ENCODE measurements around the gene ALG14. TPM values are rescaled to one million over a fixed set of nuclear protein-coding genes. Genes with fewer than 3 reads are reported as not detected.

Gene ALG14
- total RNA-seq, 1 donor from 2014 or later, result 0.74 TPM

GRCh38 chr1:94955767-94956632 is 116.8 kb downstream of the ALG14 start:
- peaks cover 44% of the 10 kb centered on the region for H3K4me1 ChIP-seq
- H3K4me3 ChIP-seq, result no peak overlapping the region
- H3K27ac ChIP-seq, result peak overlapping the region; percentile 57
- H3K27me3 ChIP-seq, result no peaks in the 10 kb centered on the region
- intact Hi-C loops (cut with DNase I), result no loop called here
- TF ChIP-seq POLR2A (IDR thresholded peaks at IDR 0.05) (no peak), POLR2AphosphoS5 (IDR thresholded peaks at IDR 0.05; ENCODE audit: insufficient read depth in 1 of 2, low read depth in 1 of 2) (no peak)
- TF ChIP-seq, protein P1, sequence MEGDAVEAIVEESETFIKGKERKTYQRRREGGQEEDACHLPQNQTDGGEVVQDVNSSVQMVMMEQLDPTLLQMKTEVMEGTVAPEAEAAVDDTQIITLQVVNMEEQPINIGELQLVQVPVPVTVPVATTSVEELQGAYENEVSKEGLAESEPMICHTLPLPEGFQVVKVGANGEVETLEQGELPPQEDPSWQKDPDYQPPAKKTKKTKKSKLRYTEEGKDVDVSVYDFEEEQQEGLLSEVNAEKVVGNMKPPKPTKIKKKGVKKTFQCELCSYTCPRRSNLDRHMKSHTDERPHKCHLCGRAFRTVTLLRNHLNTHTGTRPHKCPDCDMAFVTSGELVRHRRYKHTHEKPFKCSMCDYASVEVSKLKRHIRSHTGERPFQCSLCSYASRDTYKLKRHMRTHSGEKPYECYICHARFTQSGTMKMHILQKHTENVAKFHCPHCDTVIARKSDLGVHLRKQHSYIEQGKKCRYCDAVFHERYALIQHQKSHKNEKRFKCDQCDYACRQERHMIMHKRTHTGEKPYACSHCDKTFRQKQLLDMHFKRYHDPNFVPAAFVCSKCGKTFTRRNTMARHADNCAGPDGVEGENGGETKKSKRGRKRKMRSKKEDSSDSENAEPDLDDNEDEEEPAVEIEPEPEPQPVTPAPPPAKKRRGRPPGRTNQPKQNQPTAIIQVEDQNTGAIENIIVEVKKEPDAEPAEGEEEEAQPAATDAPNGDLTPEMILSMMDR (IDR thresholded peaks at IDR 0.05), result no peak
- H3K36me3 ChIP-seq, result no peaks in the 10 kb centered on the region
- H3K9me3 ChIP-seq, result no peaks in the 10 kb centered on the region
- no peak for DNase-seq (ENCODE audit: extremely low spot score in 2 of 2)

DNA sequence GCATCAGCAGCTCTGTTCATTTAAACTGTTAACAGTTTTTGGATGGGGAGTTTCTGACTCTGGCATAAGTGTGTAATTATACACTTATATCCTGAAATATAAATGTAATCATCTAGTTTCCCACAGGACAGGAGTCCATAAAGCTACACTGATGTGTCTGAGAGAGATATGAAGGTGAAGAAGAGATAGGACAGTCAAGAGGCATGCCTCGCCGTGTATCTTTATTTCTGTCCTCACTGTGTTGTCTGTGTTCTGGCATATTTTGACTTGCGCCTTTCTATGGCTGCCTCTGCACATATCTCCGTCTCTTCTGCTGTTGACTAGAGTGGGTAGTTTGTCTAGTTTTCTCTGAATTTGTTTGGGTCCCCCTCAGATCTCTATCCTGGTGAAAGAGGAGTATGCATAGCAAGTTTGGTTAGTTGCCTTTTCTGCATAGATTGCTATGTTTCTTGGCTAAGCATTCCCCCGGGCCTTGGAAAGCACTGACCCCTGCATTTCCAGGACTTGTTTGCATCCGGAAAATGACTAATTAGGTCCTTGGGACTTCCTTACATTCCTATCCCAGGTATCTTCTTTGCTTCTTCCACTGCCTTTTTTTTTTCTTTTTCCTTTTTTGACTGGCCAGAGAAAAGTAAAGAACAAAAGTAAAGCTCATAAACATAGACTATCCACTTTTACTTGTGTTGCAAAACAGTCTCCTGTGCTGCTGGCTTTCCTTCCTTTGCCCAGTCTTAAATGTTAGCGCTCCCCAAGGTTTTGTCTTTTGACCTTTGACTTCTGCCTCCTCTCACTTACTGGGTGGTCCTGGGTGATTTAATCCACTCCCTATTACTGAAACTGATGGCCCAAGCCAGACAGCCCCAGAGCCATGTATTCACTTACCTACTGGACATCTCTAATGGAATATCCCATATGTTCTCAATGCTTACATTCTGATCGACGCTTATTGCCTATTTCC is 118.2 kb downstream of the ALG14 start:
- intact Hi-C loops (cut with DNase I), result no loop called here
- no peak overlapping the region for H3K4me3 ChIP-seq
- no peak for DNase-seq (ENCODE audit: extremely low spot score in 2 of 2)
- TF ChIP-seq POLR2AphosphoS5 (IDR thresholded peaks at IDR 0.05; ENCODE audit: insufficient read depth in 1 of 2, low read depth in 1 of 2) (no peak), POLR2A (IDR thresholded peaks at IDR 0.05) (no peak)
- TF ChIP-seq, protein P1 (IDR thresholded peaks at IDR 0.05), result no peak
- H3K36me3 ChIP-seq, result no peaks in the 10 kb centered on the region
- H3K9me3 ChIP-seq, result no peaks in the 10 kb centered on the region
- peak overlapping the region; percentile 57 for H3K27ac ChIP-seq
- H3K27me3 ChIP-seq, result no peaks in the 10 kb centered on the region
- H3K4me1 ChIP-seq, result peaks cover 55% of the 10 kb centered on the region

GRCh38 chr1:94953746-94954145 is 119.0 kb downstream of the ALG14 start:
- peaks cover 55% of the 10 kb centered on the region for H3K4me1 ChIP-seq
- TF ChIP-seq, protein P1 (IDR thresholded peaks at IDR 0.05), result no peak
- no peak for TF ChIP-seq POLR2A (IDR thresholded peaks at IDR 0.05)
- no peak for TF ChIP-seq POLR2AphosphoS5 (IDR thresholded peaks at IDR 0.05; ENCODE audit: insufficient read depth in 1 of 2, low read depth in 1 of 2)
- no peak for DNase-seq (ENCODE audit: extremely low spot score in 2 of 2)
- no peaks in the 10 kb centered on the region for H3K27me3 ChIP-seq
- no peaks in the 10 kb centered on the region for H3K9me3 ChIP-seq
- H3K4me3 ChIP-seq, result no peak overlapping the region
- intact Hi-C loops (cut with DNase I), result no loop called here
- H3K27ac ChIP-seq, result peak overlapping the region; percentile 57
- no peaks in the 10 kb centered on the region for H3K36me3 ChIP-seq

DNA sequence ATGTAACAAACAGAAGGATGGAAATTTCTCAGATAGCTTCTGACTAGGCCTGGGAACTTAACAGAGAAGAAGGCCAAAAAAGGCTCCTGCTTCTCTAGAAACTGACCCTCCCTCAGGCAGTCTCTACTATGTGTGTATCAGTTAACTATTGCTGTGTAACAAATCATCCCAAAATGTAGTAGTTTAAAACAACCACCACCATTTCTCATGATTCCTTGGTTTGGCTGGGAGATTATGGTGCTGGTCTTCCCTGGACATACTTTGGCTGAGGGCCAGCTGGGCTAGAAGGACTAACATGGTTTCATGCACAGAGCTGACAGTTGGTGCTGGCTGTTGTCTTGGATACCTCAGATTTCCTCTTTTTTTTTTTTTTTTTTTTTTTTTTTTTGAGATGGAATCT is 119.6 kb downstream of the ALG14 start:
- intact Hi-C loops (cut with DNase I), result no loop called here
- no peaks in the 10 kb centered on the region for H3K36me3 ChIP-seq
- no peak overlapping the region for H3K4me3 ChIP-seq
- H3K9me3 ChIP-seq, result no peaks in the 10 kb centered on the region
- DNase-seq (ENCODE audit: extremely low spot score in 2 of 2), result no peak
- H3K27me3 ChIP-seq, result no peaks in the 10 kb centered on the region
- TF ChIP-seq POLR2A (IDR thresholded peaks at IDR 0.05) (no peak), POLR2AphosphoS5 (IDR thresholded peaks at IDR 0.05; ENCODE audit: insufficient read depth in 1 of 2, low read depth in 1 of 2) (no peak)
- TF ChIP-seq, protein P1 (IDR thresholded peaks at IDR 0.05), result no peak
- H3K27ac ChIP-seq, result no peak overlapping the region
- peaks cover 55% of the 10 kb centered on the region for H3K4me1 ChIP-seq
